HG02759 (cell line): ENCODE measurements around the gene HEXD.
"Not testable (repeated sequence)": the region's sequence is repeated elsewhere in the genome, so short reads cannot be mapped to it uniquely, and the experiment has no call there.

Source experiments
- ATAC-seq: cut with Tn5 transposase; IDR thresholded peaks from one replicate; pipeline ENCODE4 v1.9.1; 2021; ENCODE audit warnings: mild to moderate bottlenecking, moderate library complexity; ENCODE audit not compliant: unreplicated experiment

The HEXD gene

GRCh38 chr17:82439829-82440365 lies 21.8 kb downstream of the HEXD start:
- no peak for ATAC-seq

GRCh38 chr17:82440469-82440981 lies 22.4 kb downstream of the HEXD start:
- ATAC-seq: no peak

- no peak for ATAC-seq
Observed at GRCh38 chr17:82440991-82441627, 23.0 kb downstream of the HEXD start.

GRCh38 chr17:82441691-82442487 lies 23.7 kb downstream of the HEXD start:
- ATAC-seq: no peak

- no peak for ATAC-seq
Observed at GRCh38 chr17:82442643-82443464, 24.7 kb downstream of the HEXD start.

GRCh38 chr17:82443465-82444283 lies 25.5 kb downstream of the HEXD start:
- ATAC-seq: no peak

GRCh38 chr17:82444284-82444893 lies 26.2 kb downstream of the HEXD start:
- no peak for ATAC-seq

GRCh38 chr17:82444941-82445521 lies 26.9 kb downstream of the HEXD start:
- ATAC-seq: no peak

- no peak for ATAC-seq
Observed at GRCh38 chr17:82445542-82445941, 27.4 kb downstream of the HEXD start.

GRCh38 chr17:82446124-82446523 lies 28.0 kb downstream of the HEXD start:
- no peak for ATAC-seq

- no peak for ATAC-seq
Observed at GRCh38 chr17:82446649-82447048, 28.5 kb downstream of the HEXD start.

- no peak for ATAC-seq
Observed at GRCh38 chr17:82447876-82448275, 29.7 kb downstream of the HEXD start.

- peak; percentile 62 for ATAC-seq
Observed at GRCh38 chr17:82449131-82449882, 31.2 kb downstream of the HEXD start.

GRCh38 chr17:82449883-82450356 lies 31.8 kb downstream of the HEXD start:
- no peak for ATAC-seq

GRCh38 chr17:82450357-82451106 lies 32.4 kb downstream of the HEXD start, which contains the start of gene CYBC1:
CYBC1 (minus strand) TSS chr17:82450752; CDS start chr17:82449254, 1,498 bp downstream.
- ATAC-seq: peak; percentile 69

GRCh38 chr17:82452162-82452561 lies 34.0 kb downstream of the HEXD start:
- ATAC-seq: no peak

- not testable (repeated sequence) for ATAC-seq
Observed at GRCh38 chr17:82453151-82453550, 35.0 kb downstream of the HEXD start.

GRCh38 chr17:82453706-82454105 lies 35.6 kb downstream of the HEXD start:
- ATAC-seq: not testable (repeated sequence)
